Activated T-helper 9 cell treated with anti-CD3 and anti-CD28 coated beads, Interleukin-2, amount 50 U/mL, for 16 hours (primary cell): ENCODE measurements around the gene RAB10.
A peak's percentile ranks its signal among the peaks of the same experiment; 100 is the strongest.

Experiments
- DNase-seq: peaks from one replicate; pipeline ENCODE4 v3.0.0-alpha.2; 2020; ENCODE audit warnings: low read depth

Gene RAB10

GRCh38 chr2:26179446-26179913 lies 145.6 kb downstream of the RAB10 start:
- no peak for DNase-seq

- DNase-seq, result no peak
Measured at GRCh38 chr2:26182441-26182840, 148.6 kb downstream of the RAB10 start.

GRCh38 chr2:26182887-26183630 lies 149.2 kb downstream of the RAB10 start:
- DNase-seq, result no peak

- no peak for DNase-seq
Measured at GRCh38 chr2:26184121-26184520, 150.2 kb downstream of the RAB10 start.

- peak; percentile 77 for DNase-seq
Measured at GRCh38 chr2:26184555-26185303, 150.8 kb downstream of the RAB10 start.

GRCh38 chr2:26185304-26185928 lies 151.5 kb downstream of the RAB10 start:
- DNase-seq, result no peak

GRCh38 chr2:26185954-26186770 lies 152.3 kb downstream of the RAB10 start:
- DNase-seq, result no peak
